RPMI8226 (cell line): ENCODE data around the gene LRRC31.

ENCODE experiments used
- DNase-seq: peaks from one replicate; pipeline ENCODE4 v3.0.0-alpha.2; 2015

LRRC31 gene

DNA sequence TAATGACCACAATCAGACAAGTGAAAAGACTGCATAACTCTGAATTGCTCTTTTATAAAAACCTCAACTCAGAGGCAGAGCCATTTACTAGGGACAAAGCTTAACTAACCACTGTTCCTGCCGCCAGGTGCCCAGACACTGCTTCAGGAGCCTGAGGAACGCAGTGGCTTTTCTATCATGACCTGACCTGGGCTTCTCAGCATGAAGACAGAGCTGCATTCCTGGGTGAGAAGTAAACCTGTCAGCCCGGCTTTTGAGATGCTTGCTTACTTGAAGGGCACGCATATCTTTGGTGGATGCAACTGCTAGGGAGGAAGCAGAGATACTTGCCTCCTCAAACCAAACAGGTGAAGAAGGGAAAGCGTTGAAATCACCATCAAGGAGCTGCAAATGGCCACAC is 7.9 kb downstream of the LRRC31 start:
- DNase-seq: no peak

DNA sequence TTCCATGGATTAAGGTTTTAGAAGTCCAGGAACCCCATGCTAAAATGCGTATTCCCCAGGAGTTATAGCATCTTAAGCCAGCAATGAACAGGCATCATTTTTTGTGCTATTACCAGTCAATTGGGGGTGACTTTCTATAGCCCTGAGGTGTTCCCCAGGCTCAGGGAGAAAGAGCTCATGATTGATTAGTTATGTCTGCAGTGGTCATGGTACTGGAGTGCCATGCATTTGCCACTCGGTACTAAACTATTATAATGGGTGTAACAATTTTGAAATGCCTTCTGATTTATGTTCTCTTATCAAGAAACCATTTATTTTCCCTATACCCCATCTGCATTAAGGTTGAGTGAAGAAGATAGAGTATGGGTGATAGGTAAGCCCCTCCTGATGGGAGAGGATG is 11.9 kb downstream of the LRRC31 start:
- DNase-seq: no peak

DNA sequence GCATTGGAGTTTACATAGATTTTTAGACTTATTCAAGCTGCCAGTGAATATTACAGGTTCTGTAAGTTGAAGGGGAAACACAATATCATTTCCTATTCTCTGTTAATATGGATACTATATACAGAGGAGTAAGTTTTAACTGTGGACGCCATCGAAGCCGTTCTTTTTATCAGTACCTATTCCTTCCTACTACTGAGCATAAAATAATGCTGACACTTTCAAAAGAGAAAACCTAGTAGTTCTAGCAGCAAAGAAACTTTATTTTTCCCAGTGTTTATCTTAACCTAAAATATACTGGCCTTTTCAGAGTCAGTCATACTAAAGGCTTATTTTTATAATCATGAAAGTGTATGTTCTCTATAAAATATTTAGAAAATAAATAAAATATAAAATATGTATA is 14.2 kb downstream of the LRRC31 start:
- no peak for DNase-seq

DNA sequence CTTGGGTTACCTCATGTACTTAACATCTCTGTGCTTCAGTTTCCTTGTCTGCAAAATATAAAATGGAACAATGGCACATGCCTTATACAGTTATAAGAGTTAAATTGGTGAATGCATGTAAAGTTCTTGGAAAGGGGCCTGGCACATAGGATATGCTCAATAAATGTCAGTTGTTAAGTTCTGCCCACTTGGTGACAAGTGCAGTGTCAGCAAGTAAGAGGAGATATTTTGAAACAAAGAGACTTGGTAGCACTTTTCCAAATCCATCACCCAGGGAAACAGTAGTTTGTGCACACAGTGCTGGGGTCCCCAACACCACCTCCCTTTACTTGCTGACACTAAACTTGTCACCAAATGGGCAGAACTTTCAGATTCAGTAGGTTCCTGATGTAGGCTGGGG is 19.1 kb downstream of the LRRC31 start:
- no peak for DNase-seq

DNA sequence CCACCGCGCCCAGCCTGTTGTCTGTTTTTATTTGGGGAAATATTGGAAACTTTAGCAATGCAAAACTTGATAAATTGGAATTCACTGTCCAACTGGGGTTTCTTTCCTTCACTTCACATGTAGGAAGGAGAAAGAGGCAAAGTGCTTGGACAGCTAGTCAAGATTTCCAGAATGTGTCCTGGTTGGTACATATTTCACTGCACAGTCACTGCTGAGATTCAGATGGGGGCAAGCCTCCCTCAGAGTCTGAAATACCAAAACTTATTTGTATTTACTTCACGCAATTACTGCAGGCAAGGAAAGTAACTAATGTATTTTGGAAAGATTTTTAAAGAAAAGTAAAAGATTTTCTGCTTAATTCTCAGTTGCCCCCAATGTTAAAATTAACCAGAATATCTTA is 21.0 kb downstream of the LRRC31 start:
- no peak for DNase-seq

DNA sequence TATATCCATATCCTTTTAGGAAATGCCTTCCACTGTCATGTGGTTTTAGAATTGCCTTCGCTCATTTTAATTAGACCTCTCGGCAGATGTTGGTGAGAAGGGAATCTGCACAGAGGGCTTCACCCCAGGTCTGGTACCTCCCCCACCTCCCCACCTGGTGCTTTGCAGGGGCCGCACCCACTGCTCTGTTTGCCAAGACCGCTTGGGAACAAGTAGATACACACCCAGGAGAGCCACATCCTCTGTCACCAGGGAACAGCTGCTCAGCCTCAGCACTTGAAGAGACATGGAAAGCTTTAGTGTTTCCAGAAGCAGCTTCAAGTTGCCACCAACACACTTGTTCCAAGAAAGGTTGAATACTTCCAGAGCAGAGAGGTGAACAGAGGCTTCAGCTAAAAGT is 21.8 kb downstream of the LRRC31 start:
- no peak for DNase-seq

GRCh38 chr3:169846458-169847193 is 23.1 kb downstream of the LRRC31 start:
- DNase-seq: no peak

- DNase-seq: no peak
These were observed 26.8 kb downstream of the LRRC31 start for GRCh38 chr3:169842960-169843359.

GRCh38 chr3:169841171-169841570 is 28.6 kb downstream of the LRRC31 start:
- DNase-seq: no peak

- DNase-seq: no peak
These were observed 31.2 kb downstream of the LRRC31 start for GRCh38 chr3:169838511-169839030.

- no peak for DNase-seq
These were observed 32.8 kb downstream of the LRRC31 start for GRCh38 chr3:169836942-169837275.

GRCh38 chr3:169836078-169836941 is 33.4 kb downstream of the LRRC31 start:
- no peak for DNase-seq

GRCh38 chr3:169835533-169835932 is 34.2 kb downstream of the LRRC31 start:
- no peak for DNase-seq

DNA sequence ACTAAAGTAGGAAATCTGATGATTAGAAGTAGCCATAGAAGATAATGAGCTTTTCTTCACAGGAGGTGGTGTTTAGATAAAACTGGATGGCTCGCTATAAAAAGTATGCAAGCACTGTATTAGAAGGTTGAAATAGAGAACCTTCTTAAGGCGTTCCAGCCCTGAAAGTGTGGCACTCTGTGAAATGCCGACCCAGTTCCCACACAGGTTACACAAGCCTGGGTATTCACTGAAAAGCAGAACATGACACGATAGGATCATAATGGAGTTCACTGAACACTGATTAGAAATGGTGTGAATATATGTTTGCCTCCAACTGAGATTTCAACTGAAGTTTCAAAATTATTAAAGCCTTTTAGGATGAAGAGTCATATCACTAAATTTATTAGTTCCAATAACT is 42.0 kb downstream of the LRRC31 start:
- no peak for DNase-seq

GRCh38 chr3:169825316-169825715 is 44.4 kb downstream of the LRRC31 start:
- DNase-seq: no peak

DNA sequence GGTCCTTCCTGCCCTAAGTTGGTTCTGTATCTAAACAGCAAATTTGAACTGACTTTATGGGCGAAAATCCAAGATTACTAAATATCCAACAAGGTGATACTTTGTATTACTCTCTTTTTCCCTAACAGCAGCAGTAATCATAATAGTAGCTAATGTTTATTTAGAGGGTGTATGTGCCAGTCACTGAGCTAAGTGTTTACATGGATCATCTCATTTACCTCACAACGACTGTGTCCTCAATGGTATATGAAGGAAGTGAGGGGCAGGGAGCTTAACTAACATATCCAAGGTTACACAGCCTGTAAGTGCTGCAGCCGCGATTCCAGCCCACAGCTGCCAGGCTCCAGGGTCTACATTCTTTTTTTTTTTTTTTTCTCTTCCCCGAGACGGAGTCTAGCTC is 46.8 kb downstream of the LRRC31 start:
- DNase-seq: no peak

DNA sequence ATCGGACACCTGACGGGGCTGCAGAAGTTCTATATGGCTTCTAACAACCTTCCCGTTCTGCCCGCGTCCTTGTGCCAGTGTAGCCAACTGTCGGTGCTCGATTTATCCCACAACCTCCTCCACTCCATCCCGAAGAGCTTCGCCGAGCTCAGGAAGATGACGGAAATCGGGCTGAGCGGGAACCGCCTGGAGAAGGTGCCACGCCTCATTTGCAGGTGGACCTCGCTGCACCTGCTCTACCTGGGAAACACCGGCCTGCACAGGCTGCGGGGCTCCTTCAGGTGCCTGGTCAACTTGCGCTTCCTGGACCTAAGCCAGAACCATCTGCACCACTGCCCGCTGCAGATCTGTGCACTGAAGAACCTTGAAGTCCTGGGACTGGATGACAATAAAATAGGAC is 47.2 kb downstream of the LRRC31 start:
- DNase-seq: peak; percentile 42

- no peak for DNase-seq
These were observed 47.6 kb downstream of the LRRC31 start for GRCh38 chr3:169822091-169822490.

DNA sequence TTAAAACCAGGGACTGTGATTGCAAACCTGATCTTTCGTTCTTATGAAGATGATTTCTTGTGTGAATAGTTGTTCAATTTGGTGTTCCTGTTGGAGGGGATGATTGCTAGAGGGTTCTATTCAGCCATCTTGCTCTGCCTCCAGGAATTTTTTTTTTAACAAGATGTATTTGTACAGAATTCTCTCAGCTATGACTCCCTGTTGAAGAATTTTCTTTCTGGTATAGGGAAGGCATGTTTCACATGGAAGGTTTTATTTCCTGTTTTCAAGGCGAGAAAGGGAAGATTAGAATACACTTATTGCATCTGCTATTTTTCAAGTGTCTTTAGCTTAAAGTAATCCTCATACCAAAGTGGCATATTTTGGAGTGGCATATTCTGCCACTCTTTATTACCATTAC is 51.4 kb downstream of the LRRC31 start:
- no peak for DNase-seq

GRCh38 chr3:169815590-169816150 is 54.1 kb downstream of the LRRC31 start:
- no peak for DNase-seq

GRCh38 chr3:169813757-169814517 is 55.8 kb downstream of the LRRC31 start:
- peak; percentile 91 for DNase-seq

- no peak for DNase-seq
These were observed 56.5 kb downstream of the LRRC31 start for GRCh38 chr3:169813278-169813677.
